HG03432 (cell line): ENCODE results near the gene PEX10.
A peak's percentile ranks its signal among the peaks of the same experiment; 100 is the strongest.
"Not testable (repeated sequence)": the region's sequence is repeated elsewhere in the genome, so short reads cannot be mapped to it uniquely, and the experiment has no call there.

ENCODE experiments used
- ATAC-seq: cut with Tn5 transposase; IDR thresholded peaks from one replicate; pipeline ENCODE4 v1.9.1; 2021; ENCODE audit warnings: mild to moderate bottlenecking, moderate library complexity; ENCODE audit not compliant: unreplicated experiment

Gene PEX10

DNA sequence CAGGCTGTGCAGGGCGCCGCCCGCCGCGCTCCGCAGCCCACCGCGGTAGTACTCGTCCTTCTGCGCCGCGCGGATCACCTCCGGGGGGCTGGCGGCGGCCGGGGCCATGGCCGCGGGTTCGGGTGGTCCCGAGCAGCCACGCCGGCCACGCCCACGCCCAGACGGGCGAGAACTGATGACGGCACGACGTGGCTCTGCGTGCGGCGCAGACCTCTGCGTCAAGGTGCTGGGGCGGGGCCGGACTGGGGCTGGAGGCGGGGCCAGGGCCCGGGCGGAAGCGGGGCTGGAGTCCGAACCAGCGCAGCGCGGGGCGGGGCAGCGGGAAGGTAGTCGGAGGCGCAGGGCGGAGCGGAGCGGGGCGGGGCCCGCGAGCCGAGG is at the start of gene PEX10:
Gene PEX10 (minus strand): TSS at position 170 of the 378 bp plus-strand sequence. CDS start 62 bp downstream, at position 108.
- peak; percentile 86 for ATAC-seq

DNA sequence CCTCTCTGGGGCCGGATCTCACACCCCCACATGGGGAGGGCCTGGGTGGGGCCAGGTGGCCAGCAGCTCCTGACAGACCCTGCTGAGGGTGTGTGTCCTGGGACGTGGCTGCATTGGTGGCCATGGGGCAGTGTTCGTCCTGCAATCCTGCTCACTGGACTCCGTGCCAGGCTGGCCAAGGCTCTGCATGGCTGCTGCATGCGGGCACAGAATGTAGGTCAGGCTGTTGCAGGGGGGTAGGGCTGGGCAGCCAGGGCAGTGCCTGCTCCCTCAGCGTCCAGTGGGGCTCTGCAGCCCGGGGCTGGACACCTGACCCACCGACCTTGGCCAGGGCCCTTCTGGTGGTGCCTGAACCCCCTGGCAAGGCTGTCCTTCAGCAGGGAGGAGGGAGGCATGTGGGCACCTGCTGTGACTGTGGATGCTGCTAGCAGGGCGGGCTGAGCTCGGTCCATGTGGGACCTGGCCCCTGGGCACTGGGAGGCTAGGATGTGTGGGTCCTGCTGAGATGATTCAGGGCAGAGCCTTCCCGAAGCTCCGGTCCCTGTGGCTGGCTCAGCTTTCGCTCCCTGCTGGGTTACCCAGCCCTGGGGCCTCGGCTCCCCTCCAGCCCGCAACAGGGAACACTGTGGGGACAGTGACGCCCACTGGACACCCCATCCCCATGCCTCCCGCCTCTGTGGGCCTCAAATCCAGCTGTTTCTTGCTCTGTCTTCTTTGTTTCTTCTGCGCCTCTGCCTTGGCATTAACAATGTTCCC is 48.8 kb upstream of the PEX10 start:
- ATAC-seq, result no peak

- ATAC-seq, result no peak
Measured at GRCh38 chr1:2460203-2460602, 47.8 kb upstream of the PEX10 start.

DNA sequence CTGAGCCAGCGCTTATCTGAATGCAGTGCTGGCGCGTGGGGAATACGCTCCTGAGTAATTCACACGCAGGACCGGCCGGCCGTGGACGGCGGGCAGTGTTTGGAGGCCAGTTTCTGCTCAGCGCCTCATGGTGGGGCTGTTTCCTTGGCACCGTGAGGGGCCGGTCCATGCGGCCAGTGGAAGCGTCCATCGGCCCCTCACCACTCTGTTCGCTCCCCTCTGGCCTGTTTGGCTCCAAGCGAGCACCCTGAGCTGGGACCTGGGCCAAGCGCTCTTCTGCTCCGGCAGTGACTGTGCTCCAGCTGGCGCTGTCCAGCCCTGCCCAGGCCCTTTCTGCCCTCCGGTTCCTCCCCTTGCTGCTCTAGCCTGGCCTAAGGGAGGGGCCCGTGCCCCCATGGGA is 47.4 kb upstream of the PEX10 start:
- no peak for ATAC-seq

- ATAC-seq, result not testable (repeated sequence)
Measured at GRCh38 chr1:2459102-2459753, 46.9 kb upstream of the PEX10 start.

GRCh38 chr1:2458687-2459086 is 46.3 kb upstream of the PEX10 start:
- ATAC-seq, result no peak

- no peak for ATAC-seq
Measured at GRCh38 chr1:2457444-2457843, 45.1 kb upstream of the PEX10 start.

DNA sequence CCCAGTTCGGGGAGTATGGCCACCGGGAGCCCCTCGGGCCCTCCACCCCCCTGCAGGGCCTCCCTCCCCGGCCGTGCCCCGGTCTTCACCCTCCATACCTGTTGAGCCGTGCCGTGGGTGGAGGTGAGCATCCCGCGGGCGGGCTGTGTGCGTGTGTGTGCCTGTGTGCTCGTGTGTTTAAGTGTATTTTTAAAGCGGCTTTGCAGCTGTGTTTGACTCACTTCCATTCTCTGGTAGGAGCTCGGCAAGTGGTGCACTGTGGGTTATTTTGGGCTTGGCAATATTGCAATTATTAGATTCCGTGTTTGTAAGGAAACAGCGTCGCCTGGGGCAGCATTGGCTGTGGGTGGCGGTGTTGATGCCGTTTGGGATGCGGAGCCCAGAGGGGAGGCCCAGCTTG is 43.4 kb upstream of the PEX10 start:
- no peak for ATAC-seq

- ATAC-seq, result no peak
Measured at GRCh38 chr1:2454227-2454626, 41.9 kb upstream of the PEX10 start.

- no peak for ATAC-seq
Measured at GRCh38 chr1:2452932-2453315, 40.6 kb upstream of the PEX10 start.

DNA sequence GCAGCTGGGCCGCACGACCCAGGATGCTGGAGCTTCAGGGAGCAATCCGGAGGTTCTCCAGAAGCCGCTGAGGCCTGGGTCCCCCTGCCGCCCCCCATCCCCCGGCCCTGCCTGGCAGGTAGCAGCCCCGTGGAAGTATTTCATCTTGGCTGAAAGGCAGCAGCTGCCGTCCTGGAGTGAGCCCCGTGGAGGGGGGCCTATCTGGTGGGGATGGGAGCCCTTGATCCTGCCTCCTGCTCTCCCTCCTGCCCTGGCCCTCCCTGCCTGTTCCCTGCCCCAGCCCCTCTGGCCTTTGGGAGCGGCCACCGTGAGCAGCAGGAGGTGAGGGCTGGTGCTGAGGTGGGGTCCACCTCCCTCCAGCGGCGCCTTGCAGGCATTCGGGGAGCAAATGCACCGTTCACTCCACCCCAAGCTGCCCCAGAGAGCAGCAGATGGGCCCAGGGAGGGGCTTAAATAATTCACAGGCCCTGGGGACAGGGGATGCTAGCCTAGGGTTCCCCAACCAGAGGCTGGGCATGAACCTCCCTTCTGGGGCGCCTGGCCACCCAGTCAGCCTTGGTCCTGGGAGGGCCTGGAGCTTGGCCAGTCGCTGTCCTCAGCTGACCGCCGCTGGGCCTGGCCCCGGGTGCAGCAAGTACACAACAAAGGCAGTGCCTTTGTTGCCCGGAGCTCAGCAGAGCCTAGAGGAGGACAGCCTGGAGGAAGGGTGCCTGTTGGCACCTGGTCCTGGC is 40.0 kb upstream of the PEX10 start:
- ATAC-seq, result no peak

GRCh38 chr1:2451741-2452140 is 39.4 kb upstream of the PEX10 start:
- no peak for ATAC-seq

GRCh38 chr1:2449636-2450454 is 37.5 kb upstream of the PEX10 start:
- no peak for ATAC-seq

DNA sequence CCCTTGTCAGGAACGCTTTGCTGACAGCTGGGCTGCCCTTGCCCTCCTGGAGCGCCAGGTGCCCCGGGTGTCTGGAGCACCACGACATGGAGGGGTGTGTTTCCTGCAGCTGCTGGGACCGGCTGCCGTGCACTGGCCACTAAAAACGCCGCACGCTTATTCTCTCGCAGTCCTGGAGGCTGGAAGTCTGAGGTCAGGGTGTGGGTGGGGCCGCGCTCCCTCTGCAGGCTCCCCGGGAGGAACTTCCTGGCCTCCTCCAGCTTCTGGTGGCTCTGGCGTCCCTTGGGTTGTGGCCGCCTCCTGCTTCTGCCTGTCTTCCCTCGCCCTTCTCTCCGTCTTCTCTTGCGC is 35.7 kb upstream of the PEX10 start:
- no peak for ATAC-seq

- ATAC-seq, result no peak
Measured at GRCh38 chr1:2447276-2448097, 35.1 kb upstream of the PEX10 start.

DNA sequence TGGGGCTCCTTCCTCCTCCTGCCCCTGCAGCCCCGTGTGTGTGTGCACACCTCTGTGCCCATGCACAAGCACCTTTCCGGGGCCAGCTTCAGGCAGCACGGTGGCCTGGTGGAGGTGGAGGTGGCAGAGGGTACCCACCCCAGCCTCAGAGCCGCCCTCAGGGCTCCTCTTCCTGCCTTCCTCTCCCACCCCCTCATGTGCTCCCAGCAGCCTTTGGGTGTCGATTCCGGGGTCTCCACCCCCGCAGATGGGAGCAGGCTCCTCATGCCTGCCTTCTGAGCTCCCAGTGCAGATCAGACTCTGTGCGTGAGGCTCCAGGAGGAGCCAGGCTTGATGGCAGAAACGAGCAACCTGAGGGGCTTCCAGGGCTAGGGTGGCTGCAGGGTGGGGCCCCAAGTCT is 34.5 kb upstream of the PEX10 start:
- no peak for ATAC-seq

DNA sequence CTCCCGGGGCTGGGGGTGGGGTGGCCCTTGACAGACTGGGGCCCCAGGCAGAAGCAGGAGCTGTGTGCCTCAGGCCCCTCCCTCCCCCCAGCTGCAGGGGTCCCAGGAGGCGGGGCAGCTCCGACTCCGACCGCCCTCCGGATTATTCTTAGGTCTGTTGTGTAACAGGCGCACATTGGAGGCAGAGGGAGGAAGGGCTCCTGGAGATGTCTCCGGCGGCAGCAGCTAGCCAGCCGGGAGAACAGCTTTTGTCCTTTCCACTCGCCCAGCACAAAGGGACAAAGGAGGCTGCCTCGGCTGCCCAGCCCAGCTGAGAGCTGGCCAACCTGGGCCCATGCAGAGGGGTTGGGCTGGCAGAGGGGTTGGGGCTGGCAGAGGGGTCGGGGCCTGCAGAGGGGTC is 34.0 kb upstream of the PEX10 start:
- ATAC-seq, result no peak

GRCh38 chr1:2445823-2446215 is 33.5 kb upstream of the PEX10 start:
- no peak for ATAC-seq

GRCh38 chr1:2445162-2445822 is 32.9 kb upstream of the PEX10 start:
- ATAC-seq, result no peak

GRCh38 chr1:2444138-2444591 is 31.8 kb upstream of the PEX10 start:
- ATAC-seq, result no peak
